Loucy (cell line): ENCODE results near the gene ARFRP1.

Source experiments
- H2AFZ ChIP-seq: fragments of 200-600 bp; sonication (generic); 2 replicates; pipeline ENCODE4 v1.6.0; 2016; ENCODE audit warnings: antibody characterized with exemption, mild to moderate bottlenecking, low read length, moderate library complexity
- H3F3A ChIP-seq: fragments of 200-600 bp; 2 replicates; pipeline ENCODE4 v1.6.0; 2016; ENCODE audit warnings: antibody characterized with exemption, low read depth, mild to moderate bottlenecking
- H3K27me3 ChIP-seq: fragments of 200-600 bp; sonication (generic); 2 replicates; pipeline ENCODE4 v1.6.1; 2014; ENCODE audit warnings: low read length, mild to moderate bottlenecking; ENCODE audit not compliant: insufficient read depth, poor library complexity, severe bottlenecking
- H3K36me3 ChIP-seq: fragments of 200-600 bp; sonication (generic); 2 replicates; pipeline ENCODE4 v1.6.1; 2016; ENCODE audit warnings: low read length; ENCODE audit not compliant: insufficient read depth
- H3K4me1 ChIP-seq: fragments of 200-600 bp; sonication (generic); 2 replicates; pipeline ENCODE4 v1.5.1; 2014; ENCODE audit warnings: low read length, mild to moderate bottlenecking; ENCODE audit not compliant: insufficient read depth, poor library complexity, severe bottlenecking
- H3K4me2 ChIP-seq: fragments of 200-600 bp; sonication (generic); 2 replicates; pipeline ENCODE4 v1.6.0; 2014; ENCODE audit warnings: antibody characterized with exemption, low read length, low read depth, mild to moderate bottlenecking; ENCODE audit not compliant: poor library complexity, severe bottlenecking
- H3K4me3 ChIP-seq: fragments of 200-600 bp; sonication (generic); 2 replicates; pipeline ENCODE4 v1.5.1; 2014; ENCODE audit warnings: low read length, mild to moderate bottlenecking, mixed read lengths; ENCODE audit not compliant: poor library complexity, severe bottlenecking
- H3K79me2 ChIP-seq: fragments of 200-600 bp; sonication (generic); 2 replicates; pipeline ENCODE4 v1.6.1; 2014; ENCODE audit warnings: low read length; ENCODE audit not compliant: insufficient read depth
- H3K9ac ChIP-seq: fragments of 200-600 bp; sonication (generic); 2 replicates; pipeline ENCODE4 v1.6.0; 2014; ENCODE audit warnings: mild to moderate bottlenecking, low read depth, low read length, moderate library complexity; ENCODE audit not compliant: poor library complexity, severe bottlenecking
- H3K9me2 ChIP-seq: fragments of 200-600 bp; sonication (generic); replicated peaks from 2 replicates; pipeline ENCODE4 v1.6.1; 2016; ENCODE audit warnings: low read depth, low read length, mixed read lengths
- H3K9me3 ChIP-seq: fragments of 200-600 bp; sonication (generic); 2 replicates; pipeline ENCODE4 v1.6.1; 2014; ENCODE audit warnings: mild to moderate bottlenecking, antibody characterized with exemption, low read length, low read depth; ENCODE audit not compliant: insufficient read depth
- H4K20me1 ChIP-seq: fragments of 200-600 bp; sonication (generic); 2 replicates; pipeline ENCODE4 v1.6.0; 2014; ENCODE audit warnings: antibody characterized with exemption, low read length, mild to moderate bottlenecking; ENCODE audit not compliant: insufficient read depth, poor library complexity, severe bottlenecking
- EZH2phosphoT487 ChIP-seq: fragments of 200-600 bp; IDR thresholded peaks from 2 replicates; pipeline ENCODE4 v1.6.1; 2018; ENCODE audit warnings: antibody characterized with exemption, mild to moderate bottlenecking, moderate library complexity, borderline replicate concordance
- TF ChIP-seq, protein P1 (sequence below): fragments of 200-600 bp; sonication (generic); conservative IDR thresholded peaks from 2 replicates; pipeline ENCODE4 v1.5.1; 2014; ENCODE audit warnings: mild to moderate bottlenecking, antibody characterized with exemption, low read length

The ARFRP1 gene

DNA sequence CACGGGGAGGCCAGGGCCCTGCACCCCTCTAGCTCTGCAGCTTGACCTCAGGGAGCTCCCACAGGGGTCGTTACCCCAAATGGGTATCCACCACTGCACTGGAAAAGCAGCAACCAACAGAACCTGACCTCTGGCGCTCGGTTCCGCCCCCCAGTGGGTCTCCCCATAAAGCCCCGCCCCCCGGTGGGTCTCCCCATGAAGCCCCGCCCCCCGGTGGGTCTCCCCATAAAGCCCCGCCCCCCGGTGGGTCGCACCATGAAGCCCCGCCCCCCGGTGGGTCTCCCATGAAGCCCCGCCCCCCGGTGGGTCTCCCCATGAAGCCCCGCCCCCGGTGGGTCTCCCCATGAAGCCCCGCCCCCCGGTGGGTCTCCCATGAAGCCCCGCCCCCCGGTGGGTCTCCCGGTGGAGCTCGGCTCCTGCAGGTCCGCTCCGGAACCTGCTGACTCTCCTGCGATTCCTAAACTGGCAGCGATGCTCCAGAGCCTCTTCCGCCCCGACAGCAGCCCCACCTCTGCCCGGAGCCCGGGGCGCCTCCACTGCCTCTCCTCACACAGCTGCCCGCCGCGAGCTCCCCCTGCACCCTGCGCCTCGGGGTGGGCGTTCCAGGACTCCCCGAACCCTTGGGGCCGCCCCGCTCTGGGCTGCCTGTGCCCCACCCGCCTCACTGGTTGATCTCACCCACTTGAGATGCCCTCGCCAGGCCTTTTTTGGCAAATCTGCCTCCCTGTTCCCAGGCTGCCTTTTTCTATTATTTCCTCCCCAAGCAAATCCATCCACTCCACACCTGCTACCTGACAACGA lies 43.9 kb upstream of the ARFRP1 start:
- peak overlapping the region; percentile 40 for H2AFZ ChIP-seq
- TF ChIP-seq, protein P1, sequence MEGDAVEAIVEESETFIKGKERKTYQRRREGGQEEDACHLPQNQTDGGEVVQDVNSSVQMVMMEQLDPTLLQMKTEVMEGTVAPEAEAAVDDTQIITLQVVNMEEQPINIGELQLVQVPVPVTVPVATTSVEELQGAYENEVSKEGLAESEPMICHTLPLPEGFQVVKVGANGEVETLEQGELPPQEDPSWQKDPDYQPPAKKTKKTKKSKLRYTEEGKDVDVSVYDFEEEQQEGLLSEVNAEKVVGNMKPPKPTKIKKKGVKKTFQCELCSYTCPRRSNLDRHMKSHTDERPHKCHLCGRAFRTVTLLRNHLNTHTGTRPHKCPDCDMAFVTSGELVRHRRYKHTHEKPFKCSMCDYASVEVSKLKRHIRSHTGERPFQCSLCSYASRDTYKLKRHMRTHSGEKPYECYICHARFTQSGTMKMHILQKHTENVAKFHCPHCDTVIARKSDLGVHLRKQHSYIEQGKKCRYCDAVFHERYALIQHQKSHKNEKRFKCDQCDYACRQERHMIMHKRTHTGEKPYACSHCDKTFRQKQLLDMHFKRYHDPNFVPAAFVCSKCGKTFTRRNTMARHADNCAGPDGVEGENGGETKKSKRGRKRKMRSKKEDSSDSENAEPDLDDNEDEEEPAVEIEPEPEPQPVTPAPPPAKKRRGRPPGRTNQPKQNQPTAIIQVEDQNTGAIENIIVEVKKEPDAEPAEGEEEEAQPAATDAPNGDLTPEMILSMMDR: no peak
- no peak for TF ChIP-seq EZH2phosphoT487
- no peaks in the 10 kb centered on the region for H3K36me3 ChIP-seq
- H3K4me1 ChIP-seq: peaks cover 33% of the 10 kb centered on the region
- H3F3A ChIP-seq: no peaks in the 10 kb centered on the region
- H3K27me3 ChIP-seq: no peaks in the 10 kb centered on the region
- peak overlapping the region; percentile 64 for H3K4me3 ChIP-seq
- H3K9me2 ChIP-seq: no peaks in the 10 kb centered on the region
- peak overlapping the region; percentile 85 for H3K4me2 ChIP-seq
- peak overlapping the region; percentile 58 for H3K9ac ChIP-seq
- H3K9me3 ChIP-seq: no peaks in the 10 kb centered on the region
- no peaks in the 10 kb centered on the region for H4K20me1 ChIP-seq
- H3K79me2 ChIP-seq: no peaks in the 10 kb centered on the region

DNA sequence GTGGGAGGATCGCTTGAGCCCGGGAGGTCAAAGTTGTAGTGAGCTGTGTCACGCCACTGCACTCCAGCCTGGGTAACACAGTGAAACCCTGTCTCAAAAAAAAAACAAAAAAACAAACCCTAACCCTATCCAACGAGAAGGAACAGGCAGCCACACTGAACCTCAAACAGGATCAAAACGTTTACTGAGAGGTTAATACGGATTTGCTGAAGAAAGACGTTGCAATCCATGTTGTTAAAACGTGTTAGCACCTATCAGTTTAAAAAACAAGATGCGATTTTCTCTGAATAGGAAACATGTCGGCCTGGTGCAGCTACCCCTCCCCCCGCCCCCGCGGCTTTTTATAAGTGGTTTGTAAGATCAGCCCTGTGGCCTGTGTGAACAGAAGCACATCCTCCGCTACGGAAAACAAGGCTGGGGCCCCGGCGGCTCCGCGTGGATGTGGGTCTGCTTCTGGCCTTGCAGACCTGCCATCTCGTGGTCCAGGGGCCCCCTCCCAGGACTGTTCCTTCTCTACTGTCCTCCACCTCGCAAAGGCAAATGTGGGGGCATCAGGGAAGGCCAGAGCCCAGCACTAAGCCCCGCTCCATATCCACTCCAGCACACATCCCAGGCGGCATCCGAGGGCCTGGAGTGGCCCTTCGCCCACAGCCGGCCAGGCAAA lies 43.2 kb upstream of the ARFRP1 start:
- Histone ChIP-seq H3K4me1 (peaks cover 26% of the 10 kb centered on the region), H4K20me1 (no peaks in the 10 kb centered on the region), H3K36me3 (no peaks in the 10 kb centered on the region), H3K79me2 (no peaks in the 10 kb centered on the region), H3K4me2 (peak overlapping the region; percentile 85), H3K9me3 (no peaks in the 10 kb centered on the region), H3F3A (no peaks in the 10 kb centered on the region), H3K9ac (peak overlapping the region; percentile 58), H2AFZ (peak overlapping the region; percentile 40), H3K27me3 (no peaks in the 10 kb centered on the region), H3K4me3 (peak overlapping the region; percentile 64), H3K9me2 (no peaks in the 10 kb centered on the region)
- TF ChIP-seq, protein P1: no peak
- no peak for TF ChIP-seq EZH2phosphoT487

DNA sequence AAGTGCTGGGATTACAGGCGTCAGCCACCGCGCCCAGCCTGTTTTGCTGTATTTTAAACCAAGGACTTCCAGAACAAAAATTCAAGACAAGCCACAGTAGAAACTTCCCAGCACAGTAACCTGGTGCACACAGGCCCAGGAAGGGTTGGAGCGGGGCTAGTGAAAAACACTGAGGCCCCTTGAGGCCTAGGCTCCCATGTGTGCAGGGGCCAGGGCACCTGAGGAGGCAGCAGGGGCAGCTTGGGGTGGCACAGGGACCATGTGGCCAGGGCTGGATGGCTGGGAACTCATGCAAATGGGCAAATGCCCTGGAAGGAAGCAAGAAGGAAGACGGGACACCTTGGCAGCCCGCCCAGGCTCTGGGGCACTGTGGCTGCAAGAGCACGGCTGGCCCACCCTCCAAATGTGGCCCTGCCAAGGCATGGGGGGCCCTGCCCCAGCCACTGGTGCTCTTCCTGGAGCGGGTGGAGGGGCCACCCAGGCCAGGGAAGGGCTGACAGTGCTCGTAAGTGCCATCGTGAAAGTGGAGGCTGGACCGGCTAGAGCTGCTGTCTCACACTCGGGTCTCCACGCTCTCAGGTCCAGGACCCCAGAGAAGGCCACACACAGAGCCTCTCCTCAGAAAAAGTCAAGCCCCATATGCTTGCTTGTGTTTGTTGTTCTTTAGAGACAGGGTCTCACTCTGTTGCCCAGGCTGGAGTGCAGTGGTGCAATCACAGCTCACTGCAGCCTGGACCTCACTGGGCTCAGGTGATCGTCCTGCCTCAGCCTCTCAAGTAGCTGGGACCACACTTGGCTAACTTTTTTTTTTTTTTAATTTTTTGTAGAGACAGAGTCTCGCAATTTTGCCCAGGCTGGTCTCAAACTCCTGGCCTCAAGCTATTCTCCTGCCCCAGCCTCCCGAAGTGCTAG lies 42.1 kb upstream of the ARFRP1 start:
- H3K79me2 ChIP-seq: no peaks in the 10 kb centered on the region
- TF ChIP-seq, protein P1: no peak
- no peak for TF ChIP-seq EZH2phosphoT487
- H3K9me3 ChIP-seq: no peaks in the 10 kb centered on the region
- no peak overlapping the region for H3K4me3 ChIP-seq
- H3F3A ChIP-seq: no peaks in the 10 kb centered on the region
- H4K20me1 ChIP-seq: no peaks in the 10 kb centered on the region
- no peak overlapping the region for H2AFZ ChIP-seq
- H3K27me3 ChIP-seq: no peaks in the 10 kb centered on the region
- H3K36me3 ChIP-seq: no peaks in the 10 kb centered on the region
- H3K9me2 ChIP-seq: no peaks in the 10 kb centered on the region
- H3K4me1 ChIP-seq: peaks cover 25% of the 10 kb centered on the region
- H3K9ac ChIP-seq: peak overlapping the region; percentile 58
- no peak overlapping the region for H3K4me2 ChIP-seq
